Measurements from ENCODE around the gene CCSER2.
"Not testable (repeated sequence)": the region's sequence is repeated elsewhere in the genome, so short reads cannot be mapped to it uniquely, and the experiment has no call there.

The CCSER2 gene

DNA sequence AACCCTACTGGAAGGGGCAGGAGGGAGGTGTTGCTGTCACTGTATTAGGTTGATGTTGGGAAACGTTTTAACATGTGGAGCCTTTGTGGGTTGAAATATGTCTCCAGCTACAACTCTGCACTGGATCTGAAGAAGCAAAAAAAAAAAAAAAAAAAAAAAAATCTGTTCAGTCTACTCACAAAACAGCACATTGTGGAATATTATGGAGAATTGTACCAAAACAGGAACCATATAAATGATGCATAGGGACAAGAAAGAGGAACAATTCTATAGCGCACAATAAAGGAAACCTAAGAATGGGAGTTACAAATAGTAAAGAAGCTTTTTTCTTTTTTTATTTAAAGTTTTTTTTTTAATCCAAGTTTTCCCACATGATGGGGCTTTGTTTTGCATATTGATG is 63.8 kb downstream of the CCSER2 start:
- no peak for DNase-seq (ENCODE audit: low spot score)

GRCh38 chr10:84395581-84395980 is 67.2 kb downstream of the CCSER2 start:
- DNase-seq (ENCODE audit: low spot score), result no peak

DNA sequence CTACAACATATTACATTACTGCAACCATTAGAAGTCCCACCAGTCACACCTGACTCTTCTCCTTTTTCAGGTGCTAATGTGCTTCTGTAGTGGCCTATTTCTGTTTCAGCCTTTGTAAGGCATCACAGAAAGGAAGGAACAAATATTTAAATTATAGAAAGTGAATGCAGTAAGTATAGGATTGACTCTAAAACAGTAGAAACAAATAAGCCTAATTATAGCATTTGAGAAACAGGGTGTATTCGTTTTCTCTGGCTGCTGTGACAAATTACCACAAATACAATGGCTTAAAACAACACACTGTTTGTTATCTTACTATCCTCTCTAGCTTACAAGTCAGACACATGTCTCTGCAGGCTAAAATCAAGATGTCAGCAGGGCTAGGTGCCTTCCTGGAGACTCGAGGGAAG is 69.4 kb downstream of the CCSER2 start:
- DNase-seq (ENCODE audit: low spot score), result no peak

DNA sequence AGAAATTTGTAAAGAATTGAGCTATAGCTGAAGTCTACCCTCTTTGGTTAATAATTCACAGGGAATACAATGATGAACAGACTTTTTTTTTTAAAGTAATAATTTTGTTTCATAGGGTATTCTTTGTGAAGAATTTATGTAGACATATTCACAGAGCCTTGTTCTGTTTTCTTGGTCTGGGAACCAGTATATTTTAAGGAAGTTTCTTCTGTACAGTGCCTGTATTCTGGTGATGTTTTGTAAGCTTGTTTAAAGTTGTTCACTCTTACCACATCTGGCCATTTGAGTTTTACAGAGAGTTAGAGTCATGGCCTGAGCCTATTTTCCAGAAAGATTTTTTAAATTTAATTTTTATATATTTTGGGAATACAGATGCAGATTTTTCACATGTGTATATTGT is 70.3 kb downstream of the CCSER2 start:
- no peak for DNase-seq (ENCODE audit: low spot score)

DNA sequence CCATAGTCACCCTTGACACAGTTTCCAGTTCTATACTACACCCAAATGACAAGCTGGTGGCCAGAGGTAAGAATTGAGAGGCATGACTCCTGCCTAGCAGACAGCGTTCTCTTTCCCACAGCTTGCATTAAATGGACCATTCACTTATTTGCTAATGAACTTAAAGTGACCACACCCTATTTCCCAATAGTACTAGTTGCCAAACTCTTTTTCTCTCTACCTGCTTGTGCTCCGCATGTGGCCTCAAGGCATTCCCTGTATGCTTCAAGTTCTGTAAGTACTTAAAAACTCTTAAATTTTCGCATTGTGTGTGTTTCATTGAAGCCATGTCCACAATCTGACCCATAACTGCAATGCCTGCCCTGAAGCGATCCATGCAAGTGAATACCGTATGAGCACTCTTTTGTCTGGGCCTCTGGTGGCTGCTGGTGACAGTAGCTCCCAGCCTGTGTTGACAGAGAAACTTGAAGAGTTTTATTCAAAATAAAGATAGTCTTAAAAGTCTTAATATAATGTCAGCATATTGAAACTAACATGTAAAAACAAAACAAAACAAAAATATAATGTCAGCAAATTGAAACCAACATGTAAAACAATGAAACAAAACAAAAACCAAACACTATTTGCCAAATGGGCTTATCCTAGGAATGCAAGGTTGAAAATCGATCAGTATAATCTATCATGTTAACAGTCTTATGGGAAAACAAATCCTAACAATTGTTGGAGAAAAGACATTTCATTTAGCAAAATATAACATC is 73.6 kb downstream of the CCSER2 start:
- DNase-seq (ENCODE audit: low spot score), result no peak

DNA sequence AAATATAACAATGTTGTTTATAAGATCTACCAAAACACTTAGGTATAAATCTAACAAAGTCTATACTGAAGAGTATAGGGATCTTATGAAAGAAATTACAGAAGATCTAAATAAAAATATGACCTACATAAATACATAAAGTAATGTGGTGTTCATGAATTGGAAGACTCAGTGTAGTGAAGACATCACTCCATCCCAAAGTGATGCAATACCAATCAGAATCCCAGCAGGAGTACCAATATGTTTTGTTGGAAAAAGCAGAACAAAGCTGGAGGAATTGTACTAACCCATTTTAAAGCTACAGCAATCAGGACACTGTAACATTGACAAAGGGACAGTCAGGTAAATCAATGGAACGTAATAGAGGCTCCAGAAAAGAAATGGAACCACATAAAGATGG is 76.4 kb downstream of the CCSER2 start:
- DNase-seq (ENCODE audit: low spot score), result no peak

DNA sequence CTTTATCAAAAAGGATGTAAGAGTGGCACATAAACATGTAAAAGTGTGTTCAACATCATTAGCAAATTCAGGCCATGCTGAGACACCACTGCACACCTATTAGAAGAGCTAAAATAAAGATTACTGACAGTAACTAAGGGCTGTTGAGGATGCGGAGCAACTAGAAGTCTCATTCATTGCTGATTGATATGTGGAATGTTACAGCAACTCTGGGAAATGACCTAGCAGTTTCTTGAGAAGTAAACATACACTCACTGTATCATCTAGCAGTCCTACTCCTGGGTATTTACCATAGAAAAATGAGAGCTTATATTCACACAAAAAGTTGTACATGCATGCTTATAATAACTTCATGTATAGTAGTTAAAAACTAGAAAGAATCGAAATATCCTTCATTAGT is 77.3 kb downstream of the CCSER2 start:
- no peak for DNase-seq (ENCODE audit: low spot score)

GRCh38 chr10:84406561-84406960 is 78.2 kb downstream of the CCSER2 start:
- DNase-seq (ENCODE audit: low spot score), result no peak

DNA sequence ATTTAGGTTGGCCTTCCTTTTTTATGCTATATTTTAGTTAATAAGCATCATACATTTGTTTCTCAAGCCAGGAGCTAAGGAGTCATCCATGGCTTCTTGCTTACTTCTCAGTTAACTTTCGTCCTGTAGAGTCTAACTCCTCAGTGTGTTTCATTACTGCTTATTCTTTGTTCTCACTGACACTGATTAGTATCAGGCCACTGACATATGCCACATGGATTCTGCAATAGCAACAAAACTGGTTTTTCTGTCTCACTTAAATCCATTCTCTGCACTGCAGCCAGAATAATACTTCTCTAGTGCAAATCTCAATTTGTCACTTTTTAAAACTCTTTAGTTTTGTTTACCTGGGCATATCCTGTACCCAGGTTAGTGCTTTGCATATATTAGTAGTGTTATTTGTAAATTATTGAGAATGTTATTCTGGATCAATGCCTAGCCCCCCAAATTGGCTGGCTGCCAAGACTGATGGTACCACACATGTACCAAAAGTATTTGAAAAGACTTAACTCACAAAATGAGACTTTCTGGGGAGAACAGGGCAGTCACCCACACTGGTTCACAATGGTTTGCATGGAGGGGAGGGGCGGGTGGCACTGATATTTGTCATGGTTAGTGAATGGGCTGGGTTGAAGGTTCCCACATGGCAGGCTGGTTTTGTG is 79.1 kb downstream of the CCSER2 start:
- no peak for DNase-seq (ENCODE audit: low spot score)

GRCh38 chr10:84412482-84412881 is 84.1 kb downstream of the CCSER2 start:
- DNase-seq (ENCODE audit: low spot score), result no peak

- DNase-seq (ENCODE audit: low spot score), result not testable (repeated sequence)
These were observed 85.7 kb downstream of the CCSER2 start for GRCh38 chr10:84414110-84414509.

DNA sequence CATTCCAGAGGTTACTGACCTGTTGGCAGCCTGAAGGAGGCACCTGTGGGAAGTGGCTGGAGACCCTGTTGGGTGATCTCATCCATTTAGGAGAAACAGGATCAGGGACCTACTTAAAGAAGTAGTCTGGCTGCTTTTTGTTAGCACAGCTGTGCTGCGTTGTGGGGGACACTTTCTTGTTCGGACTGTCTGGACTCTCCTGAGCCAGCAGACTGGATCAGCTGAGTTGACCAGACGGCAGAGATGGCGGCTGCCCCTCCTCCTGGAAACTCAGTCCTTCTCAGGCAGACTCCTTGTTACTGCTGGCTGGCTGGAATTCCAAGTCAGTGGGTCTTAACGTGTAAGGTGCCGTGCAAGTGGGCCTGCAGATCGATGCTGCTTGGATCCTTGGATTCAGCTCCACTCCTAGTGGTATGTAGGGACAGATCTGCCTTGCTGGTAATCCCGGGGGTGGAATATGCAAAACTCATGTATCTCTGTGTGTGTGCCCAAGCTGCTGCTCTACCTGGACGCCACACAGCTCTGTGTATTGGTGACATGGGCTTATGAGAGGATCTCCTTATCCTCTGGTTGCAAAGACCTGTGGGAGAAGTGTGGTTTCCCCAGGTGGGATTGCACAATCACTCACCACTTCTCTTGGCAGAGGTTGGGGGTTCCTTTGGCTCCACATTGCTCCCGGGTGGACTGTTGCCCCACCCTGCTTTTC is 87.3 kb downstream of the CCSER2 start:
- peak; percentile 8 for DNase-seq (ENCODE audit: low spot score)

DNA sequence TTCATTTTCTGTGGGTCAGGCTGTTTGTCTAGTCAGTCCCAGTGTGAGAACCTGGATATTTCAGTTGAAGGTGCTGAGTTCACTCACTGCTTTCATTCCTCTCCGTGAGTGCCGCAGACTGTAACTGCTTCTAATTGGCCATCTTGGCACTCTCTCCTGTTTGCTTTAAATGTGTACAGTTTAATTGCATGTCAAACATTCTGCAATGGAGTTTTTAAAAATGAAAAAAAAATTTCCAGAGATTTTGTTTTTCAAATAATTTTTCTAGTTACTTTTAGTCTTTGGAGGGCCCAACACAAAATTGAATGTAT is 87.8 kb downstream of the CCSER2 start:
- DNase-seq (ENCODE audit: low spot score), result no peak

DNA sequence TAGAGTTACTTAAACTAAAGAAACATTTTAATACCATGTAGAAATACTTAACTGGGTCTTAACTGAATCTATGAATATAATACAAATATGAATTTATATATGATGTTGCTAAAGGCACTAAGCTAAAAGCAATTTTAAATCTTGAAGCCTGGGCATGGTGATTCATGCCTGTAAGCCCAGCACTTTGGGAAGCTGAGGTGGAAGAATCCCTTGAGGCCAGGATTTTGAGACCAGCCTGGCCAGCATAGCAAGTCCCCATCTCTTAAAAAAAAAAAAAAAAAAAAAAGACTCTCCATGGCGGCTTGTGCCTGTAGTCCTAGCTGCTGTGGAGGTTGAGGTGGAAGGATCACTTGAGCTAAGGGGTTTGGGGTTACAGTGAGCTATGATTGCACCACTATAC is 95.3 kb downstream of the CCSER2 start:
- no peak for DNase-seq (ENCODE audit: low spot score)

DNA sequence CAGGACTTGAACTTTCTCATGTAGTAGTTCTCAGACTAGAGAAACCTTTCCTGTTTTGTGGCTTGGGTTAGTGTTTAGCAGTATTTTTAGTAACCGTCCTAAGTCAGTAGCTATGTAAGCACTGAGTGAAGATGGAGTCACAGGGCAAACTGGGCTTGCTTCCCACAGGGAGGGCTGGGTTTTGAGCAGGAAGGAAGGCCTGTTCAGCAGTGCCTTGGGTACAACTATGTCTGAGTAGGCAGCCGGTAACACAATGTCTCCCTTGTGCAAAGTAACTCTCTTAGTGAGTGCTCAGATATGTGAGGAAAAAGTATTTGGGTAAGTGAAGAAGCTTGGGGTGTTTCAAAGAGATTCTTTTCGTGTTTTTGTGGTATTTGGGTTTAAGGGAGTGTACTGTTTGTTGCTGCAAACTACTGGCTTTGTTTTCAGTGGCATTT is 96.4 kb downstream of the CCSER2 start:
- peak; percentile 89 for DNase-seq (ENCODE audit: low spot score)

- DNase-seq (ENCODE audit: low spot score), result no peak
These were observed 99.7 kb downstream of the CCSER2 start for GRCh38 chr10:84427903-84428650.

DNA sequence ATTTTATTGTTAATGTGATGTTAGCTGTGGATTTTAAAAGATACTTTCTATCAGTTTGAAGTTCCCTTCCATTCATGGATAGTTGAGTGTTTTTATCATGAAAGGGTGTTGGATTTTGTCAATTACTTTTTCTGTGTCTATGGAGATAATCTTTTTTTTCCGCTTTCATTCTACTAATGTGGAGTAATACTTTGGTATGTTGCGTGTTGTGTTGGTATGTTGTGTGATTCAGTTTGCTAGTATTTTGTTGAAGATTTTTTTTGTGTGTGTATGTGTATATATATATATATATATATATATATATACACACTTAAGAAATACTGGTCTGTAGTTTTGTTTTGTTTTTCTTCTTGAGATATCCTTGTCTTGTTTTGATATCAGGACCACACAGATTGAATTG is 100.3 kb downstream of the CCSER2 start:
- no peak for DNase-seq (ENCODE audit: low spot score)

- DNase-seq (ENCODE audit: low spot score), result peak; percentile 21
These were observed 101.6 kb downstream of the CCSER2 start for GRCh38 chr10:84429926-84430520.

GRCh38 chr10:84432891-84433290 is 104.5 kb downstream of the CCSER2 start:
- no peak for DNase-seq (ENCODE audit: low spot score)

- no peak for DNase-seq (ENCODE audit: low spot score)
These were observed 112.4 kb downstream of the CCSER2 start for GRCh38 chr10:84440781-84441180.

DNA sequence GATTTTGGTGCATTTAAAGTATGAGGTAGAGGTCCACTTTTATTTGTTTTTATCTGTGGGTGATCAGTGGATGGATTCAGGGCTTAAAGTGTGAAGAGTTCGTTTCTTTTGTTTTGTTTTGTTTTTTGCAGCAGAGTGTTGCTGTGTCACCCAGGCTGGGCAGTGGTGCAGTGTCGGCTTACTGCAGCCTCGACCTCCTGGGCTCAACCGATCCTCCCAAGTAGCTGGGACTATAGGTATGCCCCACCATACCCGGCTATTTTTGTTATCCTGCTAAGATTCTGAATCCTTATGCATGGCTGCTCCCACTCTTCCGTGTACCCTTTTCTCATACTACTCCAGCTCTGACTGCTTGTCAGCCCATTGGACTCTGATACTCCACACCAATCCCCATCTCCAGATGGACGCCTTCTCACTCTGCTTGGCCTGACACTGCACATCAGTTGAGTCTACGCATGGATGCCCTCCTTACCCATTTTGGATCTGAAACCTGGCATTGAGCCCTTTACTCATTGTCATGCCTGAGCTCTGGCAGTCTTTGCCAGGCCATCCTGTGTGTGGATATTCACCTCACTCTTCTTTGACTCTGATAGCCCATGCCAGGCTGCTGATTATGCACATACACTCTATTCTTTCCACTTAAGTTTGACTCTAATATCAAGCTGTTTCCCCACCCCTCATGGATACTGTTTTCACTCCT is 119.5 kb downstream of the CCSER2 start:
- no peak for DNase-seq (ENCODE audit: low spot score)

- not testable (repeated sequence) for DNase-seq (ENCODE audit: low spot score)
These were observed 121.0 kb downstream of the CCSER2 start for GRCh38 chr10:84449351-84449750.
